HL-60 (cell line): Measurements from ENCODE around the gene ITPRIP.

Experiments used
- POLR2AphosphoS5 ChIP-seq: IDR thresholded peaks from 2 replicates; pipeline ENCODE4 v1.6.1; 2012; ENCODE audit warnings: low read depth
- REST ChIP-seq: IDR thresholded peaks from 2 replicates; pipeline ENCODE4 v1.6.1; 2012; ENCODE audit warnings: low read depth; ENCODE audit not compliant: insufficient replicate concordance

GRCh38 chr10:104321725-104322415, 16.4 kb downstream of the ITPRIP start:
- peak; percentile 11; the same call in 1 of the 2 replicates for TF ChIP-seq POLR2AphosphoS5
- TF ChIP-seq REST = no peak
